AG09309 (cell line): ENCODE results near the gene BRD3.
A peak's percentile ranks its signal among the peaks of the same experiment; 100 is the strongest.
"Not testable (repeated sequence)": the region's sequence is repeated elsewhere in the genome, so short reads cannot be mapped to it uniquely, and the experiment has no call there.

Experiments
- DNase-seq: peaks from one replicate; pipeline ENCODE4 v3.0.0-alpha.2; 2010; ENCODE audit warnings: low read depth
- H3K4me3 ChIP-seq: 2 replicates; pipeline ENCODE4 v1.5.1; 2011; ENCODE audit warnings: mild to moderate bottlenecking, low read depth, low read length, moderate library complexity; ENCODE audit not compliant: control insufficient read depth
- CTCF ChIP-seq: IDR thresholded peaks from 2 replicates; pipeline ENCODE4 v1.5.1; 2011; ENCODE audit warnings: mild to moderate bottlenecking, low read depth, low read length, inconsistent platforms; ENCODE audit not compliant: insufficient read depth, control insufficient read depth; ENCODE audit errors: missing control alignments

The BRD3 gene

GRCh38 chr9:134099123-134099761 lies 31.4 kb upstream of the BRD3 start:
- DNase-seq, result no peak
- TF ChIP-seq CTCF, result peak; percentile 69
- H3K4me3 ChIP-seq, result no peak overlapping the region

GRCh38 chr9:134089972-134090371 lies 22.1 kb upstream of the BRD3 start:
- TF ChIP-seq CTCF, result no peak
- DNase-seq, result no peak
- no peak overlapping the region for H3K4me3 ChIP-seq

- no peak overlapping the region for H3K4me3 ChIP-seq
- no peak for DNase-seq
- TF ChIP-seq CTCF, result no peak
These were observed 20.4 kb upstream of the BRD3 start for GRCh38 chr9:134088063-134088725.

- no peak for DNase-seq
- TF ChIP-seq CTCF, result no peak
- H3K4me3 ChIP-seq, result no peak overlapping the region
These were observed 17.8 kb upstream of the BRD3 start for GRCh38 chr9:134085674-134086073.

- no peak for DNase-seq
- no peak overlapping the region for H3K4me3 ChIP-seq
- TF ChIP-seq CTCF, result no peak
These were observed 15.6 kb upstream of the BRD3 start for GRCh38 chr9:134083451-134083850.

GRCh38 chr9:134076644-134077043 lies 8.8 kb upstream of the BRD3 start:
- DNase-seq, result no peak
- no peak overlapping the region for H3K4me3 ChIP-seq
- TF ChIP-seq CTCF, result no peak

GRCh38 chr9:134075689-134076088 lies 7.9 kb upstream of the BRD3 start:
- not testable (repeated sequence) for H3K4me3 ChIP-seq, DNase-seq
